NK-92 (cell line): ENCODE results near the gene KIF5A.
"Not testable (repeated sequence)": the region's sequence is repeated elsewhere in the genome, so short reads cannot be mapped to it uniquely, and the experiment has no call there.

ENCODE experiments used
- DNase-seq: peaks from one replicate; lab custom pipeline; 2025; ENCODE audit not compliant: unreplicated experiment; lab: John Stamatoyannopoulos, UW

KIF5A gene

DNA sequence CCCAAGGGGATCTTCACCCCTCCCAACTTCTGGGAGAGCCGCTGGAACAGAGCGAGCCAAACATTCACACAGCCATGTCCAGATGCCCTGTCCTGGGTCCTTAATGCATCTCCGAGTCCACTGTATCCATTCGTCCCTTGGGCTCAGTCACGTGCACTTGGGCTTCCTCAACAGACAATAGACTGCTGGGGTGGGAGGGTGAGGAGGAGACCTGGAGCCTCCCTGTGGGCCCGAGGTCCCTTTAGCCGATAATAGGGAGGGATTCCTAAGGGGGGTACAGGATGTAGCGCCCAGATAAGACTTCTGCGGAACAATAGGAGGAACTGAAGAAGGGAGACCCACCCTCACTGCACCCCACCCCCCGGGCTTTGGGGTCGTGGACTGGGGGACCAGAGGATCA is 68.1 kb downstream of the KIF5A start:
- DNase-seq = no peak

DNA sequence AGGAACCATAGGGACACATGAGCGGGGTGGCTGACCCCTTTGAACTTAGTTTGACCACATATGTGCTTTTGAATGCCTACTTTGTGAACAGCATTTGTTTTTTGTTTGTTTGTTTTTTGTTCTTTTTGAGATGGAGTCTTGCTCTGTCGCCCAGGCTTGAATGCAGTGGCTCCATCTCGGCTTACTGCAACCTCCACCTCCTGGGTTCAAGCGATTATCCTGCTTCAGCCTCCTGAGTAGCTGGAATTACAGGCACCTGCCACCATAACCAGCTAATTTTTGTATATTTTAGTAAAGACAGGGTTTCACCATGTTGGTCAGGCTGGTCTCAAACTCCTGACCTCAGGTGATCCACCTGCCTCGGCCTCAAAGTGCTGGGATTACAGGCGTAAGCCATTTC is 68.6 kb downstream of the KIF5A start:
- DNase-seq = not testable (repeated sequence)

DNA sequence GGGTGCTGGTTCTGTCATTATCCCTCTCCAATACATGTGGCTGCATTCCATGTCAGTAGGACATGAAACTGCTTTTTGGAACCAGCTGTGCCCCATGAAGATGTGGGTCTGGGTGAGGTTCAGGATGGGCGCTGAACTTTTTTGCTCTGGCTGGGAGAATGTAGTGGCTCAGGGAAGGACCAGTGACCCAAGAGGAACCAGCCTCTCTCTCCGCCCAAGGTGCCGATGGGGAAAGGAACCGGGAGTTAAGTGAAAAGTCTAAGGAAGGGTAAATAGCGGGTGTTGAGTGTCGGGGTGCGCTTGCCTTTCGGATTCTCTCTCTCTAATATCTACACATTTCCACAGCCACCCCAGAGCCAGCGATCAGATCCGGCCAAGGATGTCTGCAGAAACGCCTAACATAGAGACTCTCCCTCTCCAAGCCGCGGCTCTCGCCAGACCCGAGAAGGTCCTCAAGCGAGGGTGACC is 69.2 kb downstream of the KIF5A start:
- DNase-seq = no peak

DNA sequence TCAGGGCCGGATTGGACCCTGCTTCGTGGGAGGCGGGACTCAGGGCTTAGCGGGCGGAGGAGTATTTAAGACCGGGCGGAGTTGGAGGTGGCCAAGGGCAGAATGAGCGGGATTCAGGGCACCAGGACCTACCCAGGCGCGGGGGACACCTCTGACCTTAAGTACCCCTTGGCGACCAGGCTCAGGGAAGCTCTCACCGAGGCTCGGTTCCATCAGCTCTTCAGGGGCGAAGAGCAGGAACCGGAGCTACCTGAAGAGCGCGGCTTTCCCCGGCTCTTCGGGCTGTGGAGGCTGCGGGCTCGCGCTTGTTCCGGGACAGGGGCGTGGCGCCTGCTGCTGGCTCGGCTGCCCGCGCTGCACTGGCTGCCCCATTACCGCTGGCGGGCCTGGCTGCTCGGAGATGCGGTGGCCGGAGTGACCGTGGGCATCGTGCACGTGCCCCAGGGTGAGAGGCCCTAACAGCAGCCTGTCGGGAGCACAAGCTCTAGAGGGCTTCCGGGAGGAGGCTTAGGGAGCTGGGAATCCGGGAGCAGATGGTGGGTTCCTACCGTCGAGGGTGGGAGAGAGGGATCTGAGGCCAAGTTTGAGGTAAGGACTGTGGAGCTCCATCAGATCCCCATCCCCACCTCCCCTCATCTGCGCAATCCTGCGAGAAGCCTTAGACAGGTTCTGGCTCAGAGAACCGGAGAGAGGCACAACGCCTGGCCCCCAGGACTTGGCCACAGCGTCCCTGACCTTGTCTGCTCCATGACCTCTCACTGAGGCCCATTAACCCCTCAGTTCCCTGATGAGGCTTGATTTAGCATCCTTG is 69.8 kb downstream of the KIF5A start:
- no peak for DNase-seq

DNA sequence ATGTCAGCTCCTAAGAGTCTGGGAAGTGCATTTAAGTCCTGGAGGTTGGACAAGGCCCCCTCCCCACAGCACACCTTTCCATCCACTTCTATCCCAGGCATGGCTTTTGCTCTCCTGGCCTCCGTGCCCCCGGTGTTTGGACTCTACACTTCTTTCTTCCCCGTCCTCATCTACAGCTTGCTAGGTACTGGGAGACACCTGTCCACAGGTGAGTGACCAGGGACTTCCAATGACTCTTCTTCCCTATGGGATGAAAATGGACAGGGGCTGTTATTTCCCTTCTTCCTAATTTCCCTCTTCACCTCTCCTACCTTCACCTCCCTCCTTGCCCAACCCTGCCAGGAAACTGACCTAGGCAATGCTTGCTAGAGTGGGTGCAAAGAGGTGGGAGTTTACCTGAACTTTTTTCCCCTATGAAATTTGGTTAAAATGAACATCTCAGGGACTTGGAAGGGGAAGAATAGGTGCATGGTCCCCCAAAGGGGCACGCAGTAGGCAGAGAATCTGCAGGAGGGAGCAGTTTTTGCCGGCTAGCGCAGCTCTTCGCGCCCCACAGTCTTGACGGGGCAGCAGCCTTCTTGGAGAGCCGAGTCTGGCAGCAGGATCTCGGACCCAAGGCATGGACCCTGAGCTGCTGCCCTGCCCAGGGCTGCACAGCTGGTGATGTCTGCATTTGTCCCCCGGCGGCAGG is 70.5 kb downstream of the KIF5A start:
- no peak for DNase-seq

DNA sequence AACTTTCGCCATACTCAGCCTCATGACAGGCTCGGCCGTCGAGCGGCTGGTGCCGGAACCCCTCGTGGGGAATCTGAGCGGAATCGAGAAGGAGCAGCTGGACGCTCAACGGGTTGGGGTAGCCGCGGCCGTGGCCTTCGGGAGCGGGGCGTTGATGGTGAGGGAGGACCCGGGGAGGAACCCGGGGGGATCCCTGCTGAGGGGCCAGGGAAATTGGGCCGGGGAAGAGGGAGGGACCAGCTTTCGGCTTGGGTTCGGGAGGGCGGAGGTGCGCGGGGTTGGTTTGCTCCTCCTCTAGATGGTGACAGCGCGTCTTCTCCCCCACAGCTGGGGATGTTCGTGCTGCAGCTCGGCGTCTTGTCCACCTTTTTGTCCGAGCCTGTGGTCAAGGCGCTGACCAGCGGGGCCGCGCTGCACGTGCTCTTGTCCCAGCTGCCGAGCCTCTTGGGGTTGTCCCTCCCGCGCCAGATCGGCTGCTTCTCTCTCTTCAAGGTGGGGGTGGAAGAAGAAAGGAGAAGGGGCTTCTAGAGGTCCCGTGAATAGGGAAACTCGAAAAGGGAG is 71.2 kb downstream of the KIF5A start:
- no peak for DNase-seq

DNA sequence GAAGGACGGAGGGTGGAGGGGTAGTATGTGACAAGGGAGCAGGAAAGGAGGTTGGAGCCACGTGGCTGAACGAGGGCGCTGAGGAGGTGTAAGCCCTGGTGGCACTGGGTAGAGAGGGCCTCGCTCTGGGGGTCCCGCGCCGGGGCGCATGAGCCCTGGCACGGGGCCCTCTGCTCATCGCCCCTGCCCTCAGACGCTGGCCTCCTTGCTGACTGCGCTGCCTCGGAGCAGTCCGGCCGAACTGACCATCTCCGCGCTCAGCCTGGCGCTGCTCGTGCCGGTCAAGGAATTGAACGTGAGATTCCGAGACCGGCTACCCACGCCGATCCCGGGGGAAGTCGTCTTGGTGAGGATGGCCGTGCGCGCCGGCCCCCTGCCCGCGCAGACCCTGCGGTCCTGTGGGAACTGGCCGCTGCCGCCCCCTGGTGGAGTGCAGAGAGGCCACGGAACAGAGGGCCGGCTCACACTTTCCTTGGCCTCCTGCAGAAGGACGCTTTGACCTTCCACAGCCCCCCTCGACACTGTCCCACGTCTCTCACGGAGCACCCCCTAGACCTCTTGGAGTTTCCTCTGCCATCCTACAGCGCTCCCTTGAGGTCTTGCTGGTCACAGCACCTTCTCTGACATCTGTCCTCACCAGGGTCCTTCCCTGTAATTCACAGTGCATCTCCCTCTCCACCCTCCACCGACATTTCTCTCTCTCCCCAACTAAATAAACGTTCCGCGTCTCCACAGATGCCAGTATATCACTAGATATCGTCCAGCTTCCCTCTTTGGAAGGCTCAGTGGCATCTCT is 71.9 kb downstream of the KIF5A start:
- DNase-seq = no peak

DNA sequence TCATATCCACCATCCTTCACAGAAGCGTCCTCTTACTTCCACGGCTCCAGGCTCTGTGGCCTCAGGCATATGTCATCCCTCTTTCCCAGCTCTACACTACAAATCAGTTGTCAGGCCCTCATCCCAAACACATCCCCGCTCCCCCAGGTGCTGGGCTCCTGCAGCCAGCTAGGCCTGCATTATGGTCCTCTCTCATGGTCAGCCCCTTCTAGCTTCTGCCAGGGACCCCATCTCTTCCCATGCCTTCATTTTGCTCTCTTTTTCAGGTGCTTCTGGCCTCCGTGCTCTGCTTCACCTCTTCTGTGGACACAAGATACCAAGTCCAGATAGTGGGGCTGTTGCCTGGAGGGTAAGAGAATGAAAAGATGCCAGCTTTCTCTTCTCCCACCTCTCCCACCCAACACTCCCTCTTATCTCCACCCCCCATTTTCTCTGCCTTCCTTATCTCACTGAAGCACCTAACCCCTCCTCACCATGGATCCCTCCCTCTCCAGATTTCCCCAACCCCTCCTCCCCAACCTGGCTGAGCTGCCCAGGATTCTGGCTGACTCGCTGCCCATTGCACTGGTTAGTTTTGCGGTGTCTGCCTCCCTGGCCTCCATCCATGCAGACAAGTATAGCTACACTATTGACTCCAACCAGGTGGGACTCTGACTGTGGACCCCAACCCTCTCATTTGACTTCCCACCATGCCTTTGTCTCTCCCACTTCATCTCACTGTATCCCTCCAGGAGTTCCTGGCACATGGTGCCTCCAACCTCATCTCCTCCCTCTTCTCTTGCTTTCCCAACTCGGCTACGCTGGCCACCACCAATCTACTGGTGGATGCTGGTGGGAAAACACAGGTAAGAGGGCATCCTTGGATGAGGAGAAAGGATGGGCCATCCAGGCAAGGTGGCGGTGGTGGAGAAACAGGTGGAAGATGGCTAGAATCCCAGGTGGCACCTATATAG is 72.7 kb downstream of the KIF5A start:
- no peak for DNase-seq

DNA sequence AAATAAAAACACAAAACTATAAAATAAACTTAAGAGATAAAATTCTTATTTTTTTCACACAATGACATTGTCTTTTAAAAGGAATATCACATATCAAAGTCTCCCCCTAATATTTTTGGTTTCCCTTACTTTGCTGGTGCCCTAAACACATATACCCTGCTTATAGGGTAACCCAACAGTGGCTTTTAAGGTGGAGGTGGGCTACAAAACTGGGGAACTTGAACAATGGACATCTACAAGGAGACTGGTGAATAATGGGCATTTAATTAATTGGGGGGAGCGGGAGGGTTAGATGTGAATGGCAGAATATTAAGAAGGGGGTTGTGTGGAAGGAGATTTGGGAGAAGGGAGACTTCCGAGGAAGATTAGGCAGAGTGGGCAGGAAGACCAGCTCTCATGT is 73.5 kb downstream of the KIF5A start:
- DNase-seq = no peak

DNA sequence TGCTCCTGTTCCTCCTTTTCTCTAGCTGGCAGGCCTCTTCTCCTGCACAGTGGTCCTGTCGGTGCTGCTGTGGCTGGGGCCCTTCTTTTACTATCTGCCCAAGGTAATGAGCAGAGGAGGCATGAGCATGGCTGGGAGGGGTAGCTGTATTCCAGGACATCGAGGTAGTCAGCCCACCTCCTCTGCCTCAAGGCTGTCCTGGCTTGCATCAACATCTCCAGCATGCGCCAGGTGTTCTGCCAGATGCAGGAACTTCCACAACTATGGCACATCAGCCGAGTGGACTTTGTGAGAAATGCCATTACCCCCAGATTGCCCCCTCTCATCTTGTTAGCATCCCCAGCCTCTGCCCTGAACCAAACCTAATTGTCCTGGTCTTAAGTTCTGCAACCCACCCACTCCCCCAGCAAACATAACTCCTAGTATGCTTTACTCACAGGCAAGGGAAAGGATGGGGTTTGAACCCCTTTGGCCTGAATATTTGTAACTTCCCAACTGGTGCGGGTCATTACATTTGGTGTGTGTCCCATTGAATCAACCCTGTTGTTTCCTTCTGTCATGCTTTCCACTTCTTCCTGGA is 74.1 kb downstream of the KIF5A start:
- no peak for DNase-seq

DNA sequence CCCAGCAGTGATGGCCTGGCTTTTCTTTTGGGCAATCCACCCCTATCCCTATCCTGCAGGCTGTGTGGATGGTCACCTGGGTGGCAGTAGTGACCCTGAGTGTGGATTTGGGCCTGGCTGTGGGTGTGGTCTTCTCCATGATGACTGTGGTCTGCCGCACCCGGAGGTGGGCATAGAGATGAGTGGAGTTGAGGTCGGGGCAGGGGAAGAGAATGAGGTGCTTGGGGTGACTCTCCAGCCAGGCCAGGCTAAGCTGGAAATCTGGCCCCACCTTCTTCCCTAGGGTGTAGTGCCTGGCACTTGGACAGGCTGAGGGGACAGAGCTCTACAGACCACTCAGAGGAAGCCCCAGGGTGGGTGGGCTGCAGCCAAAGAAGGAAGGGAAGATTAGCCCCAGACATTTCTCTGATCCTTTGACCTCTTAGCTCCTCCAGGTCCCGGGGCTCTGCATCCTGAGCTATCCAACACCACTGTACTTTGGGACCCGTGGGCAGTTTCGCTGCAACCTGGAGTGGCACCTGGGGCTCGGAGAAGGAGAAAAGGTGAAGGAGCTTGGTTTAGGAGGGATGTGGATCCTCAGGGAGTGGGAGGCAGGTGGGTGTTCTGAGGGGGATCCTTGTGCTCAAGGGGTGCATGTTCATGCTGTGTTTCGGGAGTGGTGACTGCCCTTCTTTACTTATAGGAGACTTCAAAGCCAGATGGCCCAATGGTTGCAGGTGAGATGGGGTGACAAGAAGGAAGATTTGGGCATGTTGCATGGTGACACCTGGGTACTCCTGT is 74.8 kb downstream of the KIF5A start:
- no peak for DNase-seq

DNA sequence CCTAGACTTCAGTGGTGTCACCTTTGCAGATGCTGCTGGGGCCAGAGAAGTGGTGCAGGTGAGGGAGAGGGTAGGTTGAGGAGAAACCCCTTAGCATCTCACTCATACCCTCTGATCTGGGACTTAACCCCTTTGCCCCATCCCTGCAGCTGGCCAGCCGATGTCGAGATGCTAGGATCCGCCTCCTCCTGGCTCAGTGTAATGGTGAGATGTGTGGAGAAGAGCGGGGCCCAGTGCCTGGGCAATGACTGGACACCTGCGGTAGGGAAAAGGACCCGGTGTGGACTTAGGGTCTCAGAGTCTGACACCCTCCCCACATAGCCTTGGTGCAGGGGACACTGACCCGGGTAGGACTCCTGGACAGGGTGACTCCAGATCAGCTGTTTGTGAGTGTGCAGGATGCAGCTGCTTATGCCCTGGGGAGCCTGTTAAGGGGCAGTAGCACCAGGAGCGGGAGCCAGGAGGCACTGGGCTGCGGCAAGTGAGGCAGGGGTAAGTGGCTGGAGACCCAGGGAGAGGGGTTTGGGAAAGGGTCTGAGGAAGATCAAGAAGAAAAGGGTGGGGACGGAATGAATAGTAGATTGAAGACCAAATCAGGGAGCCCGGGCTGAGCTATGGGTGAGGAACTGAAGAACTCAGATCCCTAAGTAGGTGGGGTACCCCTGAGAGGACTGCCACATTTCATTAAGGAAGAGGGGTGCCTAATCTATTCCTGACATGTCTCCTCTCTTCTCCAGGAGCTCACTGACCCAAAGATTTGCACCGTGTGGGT is 75.6 kb downstream of the KIF5A start:
- DNase-seq = no peak

DNA sequence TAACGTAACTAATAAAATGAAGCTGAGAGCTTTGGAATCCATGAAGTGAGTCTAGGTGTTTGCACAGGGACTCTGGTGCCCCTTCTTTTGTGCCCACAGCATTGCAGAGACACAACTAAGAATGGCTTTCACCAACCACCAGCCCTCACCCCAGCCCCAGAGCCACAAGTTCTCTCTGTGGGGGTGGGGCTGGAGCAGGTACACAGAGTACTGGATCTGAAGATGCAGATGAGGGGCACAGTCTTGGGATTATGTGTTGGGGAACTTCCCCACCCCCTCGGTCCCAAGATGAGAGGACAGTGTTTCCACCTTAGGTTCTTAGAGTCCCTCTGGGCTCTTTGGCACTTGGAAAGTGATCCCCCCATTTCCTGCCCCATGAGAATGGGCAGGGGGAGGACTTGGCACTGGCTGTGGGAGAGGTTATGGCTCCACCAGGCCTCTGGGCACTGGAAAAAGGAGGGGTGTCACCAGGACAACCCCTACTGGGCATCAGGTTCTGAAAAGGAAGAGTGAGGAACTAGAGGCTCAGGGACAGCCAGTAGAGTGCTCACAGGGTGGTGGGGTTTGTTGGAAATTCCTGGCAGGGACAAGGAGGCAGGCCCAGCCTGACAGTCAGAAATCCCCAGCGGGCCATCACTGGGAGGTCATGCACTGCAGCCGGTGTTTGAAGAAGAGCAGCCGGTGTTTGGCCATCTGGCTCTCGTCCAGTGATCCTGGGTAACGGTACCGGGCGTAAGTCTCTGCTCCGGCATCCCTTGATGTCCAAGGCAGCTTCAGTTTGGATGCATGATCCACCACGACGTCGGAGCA is 76.5 kb downstream of the KIF5A start:
- DNase-seq = no peak

DNA sequence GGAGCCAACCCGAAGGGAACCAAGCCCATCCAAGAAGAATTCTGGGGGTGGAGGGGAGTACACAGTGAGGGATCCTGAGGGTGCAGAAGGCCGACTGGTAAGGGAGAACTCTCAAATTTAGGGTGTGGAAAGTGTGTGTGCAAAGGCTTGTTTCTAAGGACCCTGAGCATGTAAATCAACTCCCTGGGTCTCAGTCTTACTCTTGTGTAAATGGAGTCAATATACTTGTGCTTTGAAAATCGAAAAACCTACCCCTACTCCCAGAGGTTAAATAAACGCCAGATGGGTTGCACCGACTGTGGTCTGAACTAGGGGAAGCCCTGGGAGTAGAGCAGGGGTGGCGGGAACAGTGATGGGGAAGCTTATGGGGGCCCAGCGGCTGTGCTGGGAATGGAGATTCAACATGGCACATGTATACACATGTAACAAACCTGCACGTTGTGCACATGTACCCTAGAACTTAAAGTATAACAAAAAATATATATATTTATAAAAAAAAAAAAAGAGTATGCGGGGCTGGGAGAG is 77.1 kb downstream of the KIF5A start:
- no peak for DNase-seq

DNA sequence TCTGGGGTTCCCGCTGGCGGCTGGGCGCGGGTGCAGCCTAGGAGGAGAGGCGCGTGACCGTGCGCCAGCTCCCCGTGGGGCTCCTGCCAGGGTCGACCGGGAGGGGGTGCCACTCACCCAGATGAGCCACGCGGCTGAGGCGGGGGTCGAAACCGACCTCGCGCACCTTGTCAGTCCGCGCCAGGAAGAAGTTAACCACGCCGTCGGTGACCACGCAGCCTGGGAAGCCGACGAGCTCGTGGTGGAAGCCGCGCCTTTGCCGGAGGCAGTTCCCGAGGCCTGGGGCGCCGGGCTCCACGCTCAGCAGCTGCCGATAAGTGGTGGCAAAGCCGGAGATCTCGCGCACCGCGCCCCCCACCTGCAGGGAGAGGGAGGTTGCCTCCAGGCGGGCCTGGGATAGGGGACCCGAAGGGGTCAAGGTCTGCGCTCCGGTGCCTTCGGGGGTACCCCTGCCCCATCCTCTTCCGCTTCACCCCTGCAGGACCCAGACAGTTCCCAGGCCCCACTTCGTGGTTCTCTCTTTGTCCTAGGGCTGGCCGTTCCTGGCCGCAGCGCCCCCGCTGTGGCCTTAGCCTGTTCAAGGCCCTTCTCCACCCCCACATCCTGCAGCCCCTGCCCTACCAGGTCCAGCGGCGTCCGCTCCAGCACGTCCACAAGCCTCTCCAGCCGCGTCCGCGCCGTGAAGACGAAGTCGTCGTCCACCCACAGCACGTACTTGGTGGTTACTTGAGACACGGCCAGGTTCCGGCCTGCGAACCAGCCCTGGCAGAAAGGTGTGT is 77.8 kb downstream of the KIF5A start:
- no peak for DNase-seq
